Neuronal stem cell (in vitro differentiated cells): ENCODE measurements around the gene DSCAM.

Source experiments
- DNase-seq: peaks from one replicate; pipeline ENCODE4 v3.0.0-alpha.2; 2013; ENCODE audit warnings: low spot score
- H2AFZ ChIP-seq: one replicate; pipeline ENCODE4 v1.6.1; 2013; ENCODE audit warnings: mild to moderate bottlenecking, low read length, inconsistent platforms
- H2AK5ac ChIP-seq: 2 replicates; pipeline ENCODE4 v1.6.1; 2013; ENCODE audit warnings: low read depth, mild to moderate bottlenecking, inconsistent platforms, low read length, moderate library complexity, mixed read lengths
- H2BK120ac ChIP-seq: 2 replicates; pipeline ENCODE4 v1.6.1; 2013; ENCODE audit warnings: low read depth, mild to moderate bottlenecking, inconsistent platforms, low read length, moderate library complexity, mixed read lengths
- H2BK12ac ChIP-seq: one replicate; pipeline ENCODE4 v1.6.1; 2013; ENCODE audit warnings: low read length, inconsistent platforms
- H2BK15ac ChIP-seq: 2 replicates; pipeline ENCODE4 v1.6.1; 2013; ENCODE audit warnings: mild to moderate bottlenecking, low read length, inconsistent platforms, mixed read lengths
- H2BK5ac ChIP-seq: one replicate; pipeline ENCODE4 v1.6.1; 2013; ENCODE audit warnings: inconsistent platforms, mild to moderate bottlenecking, low read length, moderate library complexity
- H3K14ac ChIP-seq: one replicate; pipeline ENCODE4 v1.6.1; 2013; ENCODE audit warnings: low read length, inconsistent platforms
- H3K18ac ChIP-seq: 2 replicates; pipeline ENCODE4 v1.6.1; 2013; ENCODE audit warnings: low read length, inconsistent platforms
- H3K23ac ChIP-seq: 2 replicates; pipeline ENCODE4 v1.6.1; 2013; ENCODE audit warnings: low read depth, mild to moderate bottlenecking, mixed read lengths, low read length, inconsistent platforms; ENCODE audit not compliant: poor library complexity
- H3K27ac ChIP-seq: replicated peaks from 3 replicates; pipeline ENCODE4 v1.5.1; 2013; ENCODE audit warnings: low read length, inconsistent platforms
- H3K27me3 ChIP-seq, 3 experiments: 2 replicates each; pipeline ENCODE4 v1.6.1; 2013; ENCODE audit warnings: low read length in 3 of 3, mild to moderate bottlenecking in 2 of 3, inconsistent platforms in 1 of 3, low read depth in 1 of 3, mixed read lengths in 1 of 3, moderate library complexity in 1 of 3; ENCODE audit not compliant: control insufficient read depth in 3 of 3, insufficient read depth in 3 of 3
- H3K36me3 ChIP-seq, 2 donors: replicated peaks in 1 of 2; 2 replicates each; pipeline ENCODE4 v1.6.1; 2013; ENCODE audit warnings: low read length in 2 of 2; ENCODE audit not compliant: control insufficient read depth in 2 of 2, insufficient read depth in 2 of 2
- H3K4ac ChIP-seq: 2 replicates; pipeline ENCODE4 v1.6.1; 2013; ENCODE audit warnings: inconsistent platforms, mild to moderate bottlenecking, low read length, moderate library complexity
- H3K4me1 ChIP-seq, 2 donors: 1 replicate in 1 of 2; 2 replicates in 1 of 2; pipeline ENCODE4 v1.6.1; 2013; ENCODE audit warnings: low read length in 2 of 2, low read depth in 1 of 2; ENCODE audit not compliant: control insufficient read depth in 2 of 2, insufficient read depth in 1 of 2
- H3K4me2 ChIP-seq: one replicate; pipeline ENCODE4 v1.6.1; 2013; ENCODE audit warnings: mild to moderate bottlenecking, low read length, inconsistent platforms; ENCODE audit not compliant: insufficient read depth, poor library complexity, severe bottlenecking
- H3K4me3 ChIP-seq, 2 donors: 2 replicates each; pipeline ENCODE4 v1.5.1; 2013; ENCODE audit warnings: low read length in 2 of 2, mild to moderate bottlenecking in 2 of 2, inconsistent platforms in 1 of 2, moderate library complexity in 1 of 2
- H3K79me1 ChIP-seq: one replicate; pipeline ENCODE4 v1.6.1; 2013; ENCODE audit warnings: low read depth, mild to moderate bottlenecking, inconsistent platforms, low read length, moderate library complexity
- H3K9ac ChIP-seq: one replicate; pipeline ENCODE4 v1.6.1; 2013; ENCODE audit warnings: mild to moderate bottlenecking, low read depth, low read length, inconsistent platforms; ENCODE audit not compliant: poor library complexity
- H3K9me3 ChIP-seq, 2 donors: replicated peaks in 1 of 2; 2 replicates each; pipeline versions ENCODE3 to v1.6.1; 2013; ENCODE audit warnings: low read length in 2 of 2, mild to moderate bottlenecking in 2 of 2, inconsistent platforms in 1 of 2, low read depth in 1 of 2, mixed read lengths in 1 of 2, moderate library complexity in 1 of 2; ENCODE audit not compliant: control insufficient read depth in 2 of 2, insufficient read depth in 1 of 2
- H4K8ac ChIP-seq: one replicate; pipeline ENCODE4 v1.6.1; 2013; ENCODE audit warnings: low read depth, mild to moderate bottlenecking, inconsistent platforms, low read length, moderate library complexity
- H4K91ac ChIP-seq: one replicate; pipeline ENCODE4 v1.6.1; 2013; ENCODE audit warnings: low read length, low read depth, mild to moderate bottlenecking, inconsistent platforms; ENCODE audit not compliant: poor library complexity
- WGBS, 2 donors: extraction: QIAGEN DNeasy Blood & Tissue Kit; methylation state at CpG; one replicate each; pipeline ENCODE4 v1.1.7; 2013; ENCODE audit warnings: missing lambda C conversion rate in 2 of 2, mixed read lengths in 1 of 2; ENCODE audit not compliant: insufficient read length in 2 of 2, insufficient replicate concordance in 1 of 2; ENCODE audit errors: extremely low coverage in 2 of 2; 5-methylcytosine and 5-hydroxymethylcytosine counted together

The DSCAM gene

DNA sequence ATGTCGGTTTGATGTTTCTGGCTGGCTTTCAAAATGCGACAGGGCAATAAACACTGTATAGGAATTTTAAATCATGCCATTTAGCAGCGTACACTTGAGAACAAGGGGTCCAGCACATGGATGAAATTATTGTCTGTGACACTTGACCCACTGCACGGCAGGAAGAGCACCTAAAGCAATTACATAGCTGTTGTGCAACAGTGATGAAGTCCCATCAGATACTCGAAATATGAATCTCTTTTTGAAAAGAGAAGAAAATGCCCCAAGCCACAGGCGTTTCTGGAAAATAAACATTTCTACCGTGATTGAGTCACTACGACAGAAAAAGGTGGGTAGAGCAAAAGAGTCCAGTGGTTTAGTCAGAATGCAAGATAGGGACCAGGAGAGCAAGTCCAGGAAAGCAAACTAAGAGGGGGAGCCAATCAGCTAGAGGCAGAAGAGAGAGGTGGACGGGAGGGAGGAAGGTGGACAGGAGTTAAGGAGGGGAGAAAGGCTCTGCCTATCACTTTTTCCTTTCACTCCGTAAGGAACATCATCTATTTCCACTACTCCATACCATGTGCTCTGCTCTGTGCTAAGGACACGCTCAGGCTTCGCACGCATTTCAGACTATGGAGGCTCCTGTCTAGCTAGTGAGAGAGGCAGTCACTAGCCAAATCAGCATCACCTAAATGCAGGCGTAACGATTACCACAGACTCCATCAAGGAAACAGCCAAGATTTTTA is 6.4 kb downstream of the DSCAM start:
- Histone ChIP-seq H3K4ac (no peak overlapping the region), H3K23ac (no peak overlapping the region), H3K27ac (no peak overlapping the region), H2BK120ac (no peak overlapping the region), H3K4me2 (no peak overlapping the region), H3K18ac (no peak overlapping the region), H3K4me3 (no peak overlapping the region), H3K14ac (no peak overlapping the region), H4K91ac (no peak overlapping the region), H3K36me3 (no peaks in the 10 kb centered on the region), H3K27me3 (peaks cover 0 to 47% (median 6%) of the 10 kb centered on the region in 3 experiments), H2AFZ (no peak overlapping the region), H2BK12ac (no peak overlapping the region), H3K9me3 (no peaks in the 10 kb centered on the region), H2BK5ac (no peak overlapping the region), H3K4me1 (no peaks in the 10 kb centered on the region), H3K9ac (no peak overlapping the region), H2AK5ac (no peak overlapping the region), H3K79me1 (no peaks in the 10 kb centered on the region), H4K8ac (no peak overlapping the region), H2BK15ac (no peak overlapping the region)
- no CpG with 5 or more reads among the region's 15 CpGs for WGBS, 2 donors
- DNase-seq = no peak

DNA sequence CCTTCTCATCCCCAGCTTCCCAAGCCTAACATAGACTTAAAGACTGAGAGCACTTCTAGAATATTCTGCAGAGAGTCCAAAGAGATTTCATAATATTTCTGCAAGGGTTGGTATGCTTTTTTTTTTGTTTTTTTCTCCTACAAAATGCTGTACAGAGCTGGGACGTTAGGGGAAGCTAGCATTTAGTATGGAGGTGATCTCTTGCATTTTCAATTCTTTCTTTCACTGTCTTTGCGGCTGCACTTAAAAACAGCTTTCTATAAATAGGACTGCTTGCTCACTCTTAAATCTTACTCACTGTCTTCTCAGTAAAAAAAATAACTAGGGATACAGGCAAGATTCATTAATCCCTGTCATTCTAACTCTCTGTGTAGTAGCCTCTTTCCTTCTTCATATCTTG is 7.4 kb downstream of the DSCAM start:
- no peak overlapping the region for H2AFZ ChIP-seq

DNA sequence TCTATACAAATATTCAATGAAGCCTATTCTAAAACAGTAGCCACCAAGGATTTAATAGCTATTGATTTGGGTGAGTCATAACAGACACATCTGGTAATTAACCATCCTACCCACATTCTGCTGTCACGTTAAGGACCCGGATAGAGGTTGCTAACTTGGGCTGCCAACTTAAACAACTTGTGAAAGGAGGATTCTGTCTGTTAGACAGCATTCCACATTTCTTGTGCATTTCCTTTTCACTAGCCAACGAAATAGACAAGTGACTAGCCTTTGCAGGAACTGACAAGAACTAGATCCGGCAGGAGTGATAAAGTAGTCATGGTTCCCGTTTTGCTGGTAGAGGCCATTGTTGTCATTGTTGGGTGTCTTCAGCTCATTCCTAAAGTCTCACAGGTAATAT is 9.5 kb downstream of the DSCAM start:
- Histone ChIP-seq H2BK12ac (no peak overlapping the region), H2AFZ (no peak overlapping the region), H3K4me2 (no peak overlapping the region), H4K91ac (no peak overlapping the region), H3K27ac (no peak overlapping the region), H3K9me3 (no peaks in the 10 kb centered on the region), H2AK5ac (no peak overlapping the region), H3K79me1 (no peaks in the 10 kb centered on the region), H3K36me3 (no peaks in the 10 kb centered on the region), H4K8ac (no peak overlapping the region), H3K18ac (no peak overlapping the region), H3K27me3 (peaks cover 0 to 22% (median 4%) of the 10 kb centered on the region in 3 experiments), H3K4ac (no peak overlapping the region), H3K9ac (no peak overlapping the region), H2BK15ac (no peak overlapping the region), H3K23ac (no peak overlapping the region), H3K4me3 (no peak overlapping the region), H3K14ac (no peak overlapping the region), H3K4me1 (no peaks in the 10 kb centered on the region), H2BK5ac (no peak overlapping the region), H2BK120ac (no peak overlapping the region)
- WGBS, 2 donors = no CpG with 5 or more reads among the region's 5 CpGs
- DNase-seq = no peak

More for the DNA sequence above, 7.4 kb downstream of the DSCAM start:
- no peak overlapping the region for H4K8ac ChIP-seq
- no peak overlapping the region for H2AK5ac ChIP-seq
- H3K27ac ChIP-seq = no peak overlapping the region
- H3K14ac ChIP-seq = no peak overlapping the region
- no peak overlapping the region for H2BK15ac ChIP-seq
- no CpG with 5 or more reads among the region's 2 CpGs for WGBS, 2 donors
- H3K18ac ChIP-seq = no peak overlapping the region
- no peak overlapping the region for H3K4ac ChIP-seq
- H3K23ac ChIP-seq = no peak overlapping the region
- no peak overlapping the region for H2BK12ac ChIP-seq
- H3K4me1 ChIP-seq = no peaks in the 10 kb centered on the region
- no peaks in the 10 kb centered on the region for H3K36me3 ChIP-seq
- H3K4me3 ChIP-seq = no peak overlapping the region
- H2BK5ac ChIP-seq = no peak overlapping the region
- H3K9ac ChIP-seq = no peak overlapping the region
- H3K4me2 ChIP-seq = no peak overlapping the region
- no peaks in the 10 kb centered on the region for H3K9me3 ChIP-seq
- H4K91ac ChIP-seq = no peak overlapping the region
- no peak overlapping the region for H2BK120ac ChIP-seq
- H3K79me1 ChIP-seq = no peaks in the 10 kb centered on the region
- no peak for DNase-seq
- H3K27me3 ChIP-seq = peaks cover 0 to 36% (median 4%) of the 10 kb centered on the region in 3 experiments

DNA sequence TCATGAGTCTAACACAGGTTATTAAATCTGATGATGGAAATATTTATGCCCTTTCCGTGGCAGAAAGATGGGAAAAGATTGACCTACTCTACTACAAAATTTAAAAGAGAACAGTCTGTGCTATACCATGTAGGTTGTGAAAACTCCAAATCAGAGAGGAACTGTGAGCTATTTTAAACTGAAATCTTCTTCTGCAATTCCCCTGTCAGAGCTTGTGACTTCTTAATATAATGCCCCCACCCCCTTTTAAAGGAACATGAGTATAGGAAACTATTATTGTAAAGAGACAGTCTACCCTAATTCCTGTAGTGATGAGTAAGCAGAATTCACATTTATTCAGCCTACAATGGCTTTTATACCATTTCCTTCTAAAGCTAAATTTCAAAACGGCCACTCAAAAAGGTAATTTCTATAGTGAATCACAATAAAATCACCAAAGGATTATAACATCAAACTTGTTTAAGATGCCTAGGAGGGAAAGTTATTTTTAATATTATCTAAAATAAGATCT is 11.7 kb downstream of the DSCAM start:
- Histone ChIP-seq H2BK120ac (no peak overlapping the region), H4K91ac (no peak overlapping the region), H3K79me1 (no peaks in the 10 kb centered on the region), H3K27me3 (peaks cover 0 to under 1% (median 0%) of the 10 kb centered on the region in 3 experiments), H3K4me2 (no peak overlapping the region), H3K4ac (no peak overlapping the region), H2BK15ac (no peak overlapping the region), H3K27ac (no peak overlapping the region), H3K36me3 (no peaks in the 10 kb centered on the region), H2BK5ac (no peak overlapping the region), H3K14ac (no peak overlapping the region), H2BK12ac (no peak overlapping the region), H2AK5ac (no peak overlapping the region), H3K4me3 (no peak overlapping the region), H3K9ac (no peak overlapping the region), H4K8ac (no peak overlapping the region), H2AFZ (no peak overlapping the region), H3K4me1 (no peaks in the 10 kb centered on the region), H3K9me3 (no peaks in the 10 kb centered on the region), H3K23ac (no peak overlapping the region), H3K18ac (no peak overlapping the region)
- DNase-seq = no peak
- WGBS, 2 donors = no CpG with 5 or more reads among the region's 2 CpGs
